ENCODE results near the gene MRPS18A.

MRPS18A gene

DNA sequence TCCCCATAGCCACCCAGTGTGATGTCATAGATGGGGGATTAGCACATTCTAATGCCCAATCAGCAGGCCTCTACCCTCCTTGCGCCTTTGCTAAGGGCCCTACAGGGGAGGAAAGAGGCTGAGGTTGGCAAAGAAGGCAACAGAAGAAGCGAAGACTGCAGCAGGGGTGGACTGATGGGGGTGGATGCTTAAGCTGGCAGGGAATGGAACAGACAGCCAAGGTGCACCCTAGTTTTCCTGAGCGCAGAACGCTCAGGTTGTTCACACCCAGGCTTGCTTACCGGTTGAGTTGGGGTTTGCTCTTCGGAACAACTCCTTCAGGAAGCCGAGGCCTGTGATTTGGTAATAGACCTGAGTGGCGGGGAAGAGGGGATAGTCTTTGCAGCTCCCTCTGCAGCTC, 12.7 kb downstream of the MRPS18A start:
- H3K27ac ChIP-seq (ENCODE audit: low read depth, low read length) = no peak overlapping the region

DNA sequence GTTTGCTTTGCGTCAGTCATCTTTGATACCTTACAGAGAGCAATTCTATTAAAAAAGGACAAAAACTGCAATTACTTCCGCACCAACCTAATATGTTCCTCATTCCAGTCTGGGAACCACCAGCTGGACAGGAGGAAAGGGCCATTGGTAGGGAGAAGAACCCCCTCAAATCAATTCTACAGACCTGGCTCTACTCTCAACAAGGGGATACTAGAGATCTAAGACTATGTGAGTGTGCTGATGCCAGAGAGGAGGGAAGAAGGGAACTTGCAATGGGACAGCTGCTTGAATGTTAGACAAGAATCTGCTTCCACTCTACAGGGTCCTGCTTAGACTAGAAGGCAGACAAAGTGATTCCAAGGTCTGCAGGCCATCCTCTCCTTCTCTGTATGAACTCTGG, 13.3 kb downstream of the MRPS18A start:
- Histone ChIP-seq H4K20me1 (ENCODE audit: low read depth, low read length) (no peaks in the 10 kb centered on the region), H2AFZ (ENCODE audit: low read depth, low read length, severe bottlenecking) (no peak overlapping the region), H3K36me3 (ENCODE audit: low read length) (peaks cover 5% of the 10 kb centered on the region; the same call in 1 of the 2 replicates), H3K27me3 (ENCODE audit: low read length) (no peaks in the 10 kb centered on the region), H3K27ac (ENCODE audit: low read depth, low read length) (no peak overlapping the region), H3K9me2 (replicated peaks; ENCODE audit: insufficient read depth, low read length) (no peaks in the 10 kb centered on the region), H3K4me3 (ENCODE audit: insufficient read depth, low read length, poor library complexity, severe bottlenecking) (no peak overlapping the region), H3K9me3 (ENCODE audit: insufficient read depth, low read length) (no peaks in the 10 kb centered on the region), H3K4me2 (ENCODE audit: low read depth, low read length, poor library complexity, severe bottlenecking) (no peak overlapping the region), H3F3A (ENCODE audit: insufficient read depth) (no peaks in the 10 kb centered on the region), H3K79me2 (ENCODE audit: insufficient read depth, low read length) (no peaks in the 10 kb centered on the region), H3K9ac (ENCODE audit: low read length) (no peak overlapping the region)
- TF ChIP-seq, protein P1, sequence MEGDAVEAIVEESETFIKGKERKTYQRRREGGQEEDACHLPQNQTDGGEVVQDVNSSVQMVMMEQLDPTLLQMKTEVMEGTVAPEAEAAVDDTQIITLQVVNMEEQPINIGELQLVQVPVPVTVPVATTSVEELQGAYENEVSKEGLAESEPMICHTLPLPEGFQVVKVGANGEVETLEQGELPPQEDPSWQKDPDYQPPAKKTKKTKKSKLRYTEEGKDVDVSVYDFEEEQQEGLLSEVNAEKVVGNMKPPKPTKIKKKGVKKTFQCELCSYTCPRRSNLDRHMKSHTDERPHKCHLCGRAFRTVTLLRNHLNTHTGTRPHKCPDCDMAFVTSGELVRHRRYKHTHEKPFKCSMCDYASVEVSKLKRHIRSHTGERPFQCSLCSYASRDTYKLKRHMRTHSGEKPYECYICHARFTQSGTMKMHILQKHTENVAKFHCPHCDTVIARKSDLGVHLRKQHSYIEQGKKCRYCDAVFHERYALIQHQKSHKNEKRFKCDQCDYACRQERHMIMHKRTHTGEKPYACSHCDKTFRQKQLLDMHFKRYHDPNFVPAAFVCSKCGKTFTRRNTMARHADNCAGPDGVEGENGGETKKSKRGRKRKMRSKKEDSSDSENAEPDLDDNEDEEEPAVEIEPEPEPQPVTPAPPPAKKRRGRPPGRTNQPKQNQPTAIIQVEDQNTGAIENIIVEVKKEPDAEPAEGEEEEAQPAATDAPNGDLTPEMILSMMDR (IDR thresholded peaks at IDR 0.05; ENCODE audit: insufficient read depth, low read length, poor library complexity, severe bottlenecking) = no peak
- no peak for TF ChIP-seq EZH2phosphoT487 (conservative IDR thresholded peaks at IDR 0.05; ENCODE audit: low read length)

More for the DNA sequence above, 12.7 kb downstream of the MRPS18A start:
- Histone ChIP-seq H3K9ac (ENCODE audit: low read length) (no peak overlapping the region), H2AFZ (ENCODE audit: low read depth, low read length, severe bottlenecking) (no peak overlapping the region), H3K79me2 (ENCODE audit: insufficient read depth, low read length) (0 out of 2 replicates have a peak, but pooled peaks cover under 1% of the 10 kb centered on the region), H3F3A (ENCODE audit: insufficient read depth) (no peaks in the 10 kb centered on the region), H3K9me2 (replicated peaks; ENCODE audit: insufficient read depth, low read length) (no peaks in the 10 kb centered on the region), H3K27me3 (ENCODE audit: low read length) (no peaks in the 10 kb centered on the region), H3K9me3 (ENCODE audit: insufficient read depth, low read length) (no peaks in the 10 kb centered on the region), H3K4me2 (ENCODE audit: low read depth, low read length, poor library complexity, severe bottlenecking) (no peak overlapping the region), H4K20me1 (ENCODE audit: low read depth, low read length) (no peaks in the 10 kb centered on the region), H3K4me3 (ENCODE audit: insufficient read depth, low read length, poor library complexity, severe bottlenecking) (no peak overlapping the region), H3K36me3 (ENCODE audit: low read length) (peaks cover 9% of the 10 kb centered on the region; the same call in 1 of the 2 replicates)
- TF ChIP-seq, protein P1 (IDR thresholded peaks at IDR 0.05; ENCODE audit: insufficient read depth, low read length, poor library complexity, severe bottlenecking) = no peak
- no peak for TF ChIP-seq EZH2phosphoT487 (conservative IDR thresholded peaks at IDR 0.05; ENCODE audit: low read length)

DNA sequence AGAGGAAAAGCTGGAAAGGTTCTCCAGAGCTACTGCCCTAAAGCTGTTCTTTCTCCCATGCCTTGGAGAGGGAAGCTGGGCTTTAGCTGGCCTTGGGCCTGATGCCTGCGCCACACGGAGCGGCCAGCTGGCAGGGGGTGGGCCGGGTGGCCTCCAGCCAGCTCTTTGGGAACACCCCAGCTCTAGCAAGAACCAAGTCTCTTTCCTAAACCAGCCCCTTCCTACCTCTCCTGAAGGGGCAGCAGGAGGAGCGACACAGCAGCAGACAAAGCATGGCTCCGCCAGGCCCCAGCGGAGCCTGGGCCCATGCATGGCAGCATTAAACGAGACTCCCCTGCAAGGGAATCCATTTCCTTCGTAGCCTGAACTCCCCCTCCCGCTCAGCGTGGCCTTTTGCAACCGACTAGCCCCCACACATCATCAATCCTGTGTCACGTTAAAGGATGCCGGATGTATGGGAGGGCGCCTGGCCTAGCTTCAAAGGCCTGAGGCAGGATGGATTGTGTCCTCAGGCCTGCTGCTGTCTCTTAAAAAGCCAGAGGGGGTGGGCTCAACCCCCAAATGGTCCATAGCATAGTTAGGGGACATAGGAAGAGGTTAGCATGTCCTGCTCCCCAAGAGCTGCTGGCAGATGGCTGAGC, 14.0 kb downstream of the MRPS18A start:
- H4K20me1 ChIP-seq (ENCODE audit: low read depth, low read length) = no peaks in the 10 kb centered on the region
- no peaks in the 10 kb centered on the region for H3F3A ChIP-seq (ENCODE audit: insufficient read depth)
- no peak overlapping the region for H3K4me3 ChIP-seq (ENCODE audit: insufficient read depth, low read length, poor library complexity, severe bottlenecking)
- TF ChIP-seq, protein P1 (IDR thresholded peaks at IDR 0.05; ENCODE audit: insufficient read depth, low read length, poor library complexity, severe bottlenecking) = no peak
- no peak for TF ChIP-seq EZH2phosphoT487 (conservative IDR thresholded peaks at IDR 0.05; ENCODE audit: low read length)
- no peak overlapping the region for H3K4me2 ChIP-seq (ENCODE audit: low read depth, low read length, poor library complexity, severe bottlenecking)
- H3K27ac ChIP-seq (ENCODE audit: low read depth, low read length) = no peak overlapping the region
- H3K9me3 ChIP-seq (ENCODE audit: insufficient read depth, low read length) = no peaks in the 10 kb centered on the region
- peaks cover 5% of the 10 kb centered on the region; the same call in 1 of the 2 replicates for H3K36me3 ChIP-seq (ENCODE audit: low read length)
- no peaks in the 10 kb centered on the region for H3K79me2 ChIP-seq (ENCODE audit: insufficient read depth, low read length)
- H3K9me2 ChIP-seq (replicated peaks; ENCODE audit: insufficient read depth, low read length) = no peaks in the 10 kb centered on the region
- H2AFZ ChIP-seq (ENCODE audit: low read depth, low read length, severe bottlenecking) = no peak overlapping the region
- no peak overlapping the region for H3K9ac ChIP-seq (ENCODE audit: low read length)
- no peaks in the 10 kb centered on the region for H3K27me3 ChIP-seq (ENCODE audit: low read length)
